ENCODE results near the gene PPM1M. TPM values are rescaled to one million over a fixed set of nuclear protein-coding genes. Genes with fewer than 3 reads are reported as not detected.

Gene PPM1M
- total RNA-seq, 1 experiment from 2014 or later = 8.5 TPM

DNA sequence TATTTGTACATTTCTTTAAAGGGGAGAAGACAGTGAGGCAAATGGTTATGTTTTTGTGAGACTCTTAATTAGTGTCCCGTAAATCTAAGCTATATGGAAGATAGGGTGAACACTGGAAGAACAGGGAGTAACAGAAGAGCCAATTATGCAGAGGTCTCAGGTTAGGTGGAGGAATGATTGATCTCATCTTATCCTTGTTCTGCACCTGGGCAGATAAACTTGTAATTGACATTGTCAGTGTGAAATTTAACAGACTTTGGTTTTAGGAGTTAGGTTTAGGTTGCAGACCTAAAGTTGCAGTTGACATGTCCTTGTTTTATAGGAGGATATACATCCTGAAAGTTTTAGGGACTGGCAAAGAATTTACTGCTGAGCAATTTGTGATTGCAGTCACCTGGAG, 3.5 kb upstream of the PPM1M start:
- no peaks in the 10 kb centered on the region for H3K27me3 ChIP-seq (ENCODE audit: low read length)
- H3K4me1 ChIP-seq (ENCODE audit: insufficient read depth, low read length) = peaks cover 54% of the 10 kb centered on the region
- H3K9ac ChIP-seq (ENCODE audit: low read length) = no peak overlapping the region
- ChIA-PET POLR2A (ENCODE audit: unreplicated experiment) (no interaction called here), CTCF (interaction anchor here (0.6 kb wide), 1 partner anchor 19 kb away, joined by 3 read pairs; no protein-coding TSS in a partner anchor)
- H3K9me3 ChIP-seq (ENCODE audit: low read length) = no peaks in the 10 kb centered on the region
- no peak overlapping the region for H3K4me3 ChIP-seq (ENCODE audit: low read length)
- no TSS peak for BruUV-seq (replicated peaks)
- no peaks in the 10 kb centered on the region for H3F3A ChIP-seq (ENCODE audit: low read length, unreplicated experiment)
- no peak overlapping the region for H3K27ac ChIP-seq (ENCODE audit: low read length)
- no peaks in the 10 kb centered on the region for H3K36me3 ChIP-seq (ENCODE audit: low read depth, low read length)
- no peak overlapping the region for H2AFZ ChIP-seq (ENCODE audit: low read length)
- H3K79me2 ChIP-seq (ENCODE audit: low read length) = peaks cover 24% of the 10 kb centered on the region
- no peak for TF ChIP-seq EZH2 (IDR thresholded peaks at IDR 0.05; ENCODE audit: low read length, unreplicated experiment)
- TF ChIP-seq EZH2phosphoT487 (IDR thresholded peaks at IDR 0.05; ENCODE audit: borderline replicate concordance, low read length) = no peak
- TF ChIP-seq, protein P1, sequence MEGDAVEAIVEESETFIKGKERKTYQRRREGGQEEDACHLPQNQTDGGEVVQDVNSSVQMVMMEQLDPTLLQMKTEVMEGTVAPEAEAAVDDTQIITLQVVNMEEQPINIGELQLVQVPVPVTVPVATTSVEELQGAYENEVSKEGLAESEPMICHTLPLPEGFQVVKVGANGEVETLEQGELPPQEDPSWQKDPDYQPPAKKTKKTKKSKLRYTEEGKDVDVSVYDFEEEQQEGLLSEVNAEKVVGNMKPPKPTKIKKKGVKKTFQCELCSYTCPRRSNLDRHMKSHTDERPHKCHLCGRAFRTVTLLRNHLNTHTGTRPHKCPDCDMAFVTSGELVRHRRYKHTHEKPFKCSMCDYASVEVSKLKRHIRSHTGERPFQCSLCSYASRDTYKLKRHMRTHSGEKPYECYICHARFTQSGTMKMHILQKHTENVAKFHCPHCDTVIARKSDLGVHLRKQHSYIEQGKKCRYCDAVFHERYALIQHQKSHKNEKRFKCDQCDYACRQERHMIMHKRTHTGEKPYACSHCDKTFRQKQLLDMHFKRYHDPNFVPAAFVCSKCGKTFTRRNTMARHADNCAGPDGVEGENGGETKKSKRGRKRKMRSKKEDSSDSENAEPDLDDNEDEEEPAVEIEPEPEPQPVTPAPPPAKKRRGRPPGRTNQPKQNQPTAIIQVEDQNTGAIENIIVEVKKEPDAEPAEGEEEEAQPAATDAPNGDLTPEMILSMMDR (conservative IDR thresholded peaks at IDR 0.05; ENCODE audit: low read depth, low read length) = no peak
- H3K9me2 ChIP-seq (replicated peaks; ENCODE audit: low read length) = no peaks in the 10 kb centered on the region
- intact Hi-C loops (cut with micrococcal nuclease) = no loop called here
- H4K20me1 ChIP-seq (ENCODE audit: low read length) = no peaks in the 10 kb centered on the region
- H3K4me2 ChIP-seq (ENCODE audit: low read length) = no peak overlapping the region
- ATAC-seq (no peak), DNase-seq (no peak)

DNA sequence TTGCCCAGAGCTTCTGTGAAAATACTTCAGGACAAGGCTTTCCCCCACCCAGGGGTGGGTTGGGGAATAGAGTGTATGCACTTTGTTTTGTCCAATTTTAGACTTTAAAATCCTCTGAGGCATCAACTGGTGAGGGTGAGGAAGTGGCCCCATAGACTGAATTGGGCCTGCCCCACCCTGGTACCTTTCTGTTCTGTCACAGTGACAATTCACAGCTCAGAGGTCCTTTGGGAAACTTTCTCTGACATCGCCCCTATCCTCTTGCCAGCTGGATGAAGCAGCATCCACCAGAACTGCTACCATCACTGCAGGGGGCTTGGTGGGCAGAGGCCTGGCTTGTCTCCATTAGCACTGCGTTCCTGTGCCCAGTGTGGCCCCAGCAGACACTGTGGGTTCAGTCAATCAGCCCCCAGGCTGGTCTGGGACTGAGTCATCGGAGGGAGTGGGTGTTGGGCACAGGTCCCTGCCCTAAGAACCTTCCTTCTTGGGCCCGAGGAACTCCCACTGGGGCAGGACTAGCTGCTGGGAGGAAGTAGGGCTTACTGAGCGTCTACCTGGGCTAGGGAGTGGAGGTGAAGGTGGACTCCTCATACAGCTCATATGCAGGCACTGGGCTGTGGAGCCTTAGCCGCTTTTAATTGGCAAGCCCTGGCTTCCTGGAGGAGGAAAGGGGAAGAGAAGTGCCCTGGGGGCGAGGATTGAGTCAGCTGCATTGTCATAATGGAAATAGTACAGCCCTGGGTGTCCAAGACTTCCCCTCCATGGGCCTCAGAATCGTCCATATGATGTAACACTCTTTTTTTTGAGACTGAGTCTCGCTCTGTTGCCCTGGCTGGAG, 1.5 kb upstream of the PPM1M start:
- no peaks in the 10 kb centered on the region; the same call in 1 of the 2 replicates for H3K36me3 ChIP-seq (ENCODE audit: low read depth, low read length)
- no peak overlapping the region for H3K4me3 ChIP-seq (ENCODE audit: low read length)
- H3K27ac ChIP-seq (ENCODE audit: low read length) = peak overlapping the region; percentile 33
- peaks cover 41% of the 10 kb centered on the region for H3K4me1 ChIP-seq (ENCODE audit: insufficient read depth, low read length)
- H4K20me1 ChIP-seq (ENCODE audit: low read length) = no peaks in the 10 kb centered on the region
- BruUV-seq (replicated peaks) = no TSS peak
- peak; percentile 87 for DNase-seq
- H3K4me2 ChIP-seq (ENCODE audit: low read length) = peak overlapping the region; percentile 87
- H3K9ac ChIP-seq (ENCODE audit: low read length) = no peak overlapping the region
- TF ChIP-seq EZH2phosphoT487 (IDR thresholded peaks at IDR 0.05; ENCODE audit: borderline replicate concordance, low read length) = no peak
- no peak for TF ChIP-seq EZH2 (IDR thresholded peaks at IDR 0.05; ENCODE audit: low read length, unreplicated experiment)
- TF ChIP-seq, protein P1 (conservative IDR thresholded peaks at IDR 0.05; ENCODE audit: low read depth, low read length) = no peak
- peaks cover 9% of the 10 kb centered on the region for H3K79me2 ChIP-seq (ENCODE audit: low read length)
- H3K9me3 ChIP-seq (ENCODE audit: low read length) = no peaks in the 10 kb centered on the region
- peak; percentile 42 for ATAC-seq
- no peaks in the 10 kb centered on the region for H3K9me2 ChIP-seq (replicated peaks; ENCODE audit: low read length)
- intact Hi-C loops (cut with micrococcal nuclease) = no loop called here
- ChIA-PET POLR2A (ENCODE audit: unreplicated experiment) (interaction anchor here (0.6 kb wide), 1 partner anchor 303 kb away, joined by 3 read pairs; no protein-coding TSS in a partner anchor), CTCF (no interaction called here)
- no peaks in the 10 kb centered on the region for H3K27me3 ChIP-seq (ENCODE audit: low read length)
- H3F3A ChIP-seq (ENCODE audit: low read length, unreplicated experiment) = no peaks in the 10 kb centered on the region
- no peak overlapping the region; the same call in 1 of the 2 replicates for H2AFZ ChIP-seq (ENCODE audit: low read length)

DNA sequence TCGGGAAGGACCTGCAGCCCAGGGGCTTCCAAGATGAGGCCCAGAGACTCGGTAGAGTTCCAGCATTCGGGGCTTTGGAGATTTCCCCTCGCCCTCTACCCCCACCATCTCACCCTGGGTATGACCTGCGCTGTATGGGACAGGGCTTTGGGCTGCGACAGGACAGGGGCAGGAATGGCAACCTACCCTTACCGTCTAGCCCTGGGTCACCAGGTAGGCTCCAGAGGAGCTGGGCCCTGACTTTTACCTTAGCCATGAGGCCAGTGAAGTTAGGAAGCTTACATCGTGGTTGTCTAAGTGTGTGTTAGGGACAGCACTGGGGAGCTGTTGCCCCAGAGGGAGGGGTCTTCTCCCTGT, 683 bp downstream of the PPM1M start:
- peak; percentile 2 for ATAC-seq

More for the DNA sequence above, 683 bp downstream of the PPM1M start:
- peak overlapping the region; percentile 86 for H2AFZ ChIP-seq (ENCODE audit: low read length)
- H3K36me3 ChIP-seq (ENCODE audit: low read depth, low read length) = peaks cover 2% of the 10 kb centered on the region; the same call in 1 of the 2 replicates
- H3K27me3 ChIP-seq (ENCODE audit: low read length) = no peaks in the 10 kb centered on the region
- peaks cover 4% of the 10 kb centered on the region for H3F3A ChIP-seq (ENCODE audit: low read length, unreplicated experiment)
- no peaks in the 10 kb centered on the region for H4K20me1 ChIP-seq (ENCODE audit: low read length)
- H3K79me2 ChIP-seq (ENCODE audit: low read length) = no peaks in the 10 kb centered on the region
- no peaks in the 10 kb centered on the region for H3K9me2 ChIP-seq (replicated peaks; ENCODE audit: low read length)
- TF ChIP-seq, protein P1 (conservative IDR thresholded peaks at IDR 0.05; ENCODE audit: low read depth, low read length) = no peak
- intact Hi-C loops (cut with micrococcal nuclease) = no loop called here
- TSS peak; percentile 18 for BruUV-seq (replicated peaks)
- H3K27ac ChIP-seq (ENCODE audit: low read length) = no peak overlapping the region
- peak overlapping the region; percentile 76 for H3K4me3 ChIP-seq (ENCODE audit: low read length)
- ChIA-PET CTCF (interaction anchor here (0.6 to 1.0 kb wide), 4 partner anchors 32 to 239 kb away, joined by 3 to 4 read pairs (median 4); partner anchors contain the start of gene WDR82), POLR2A (ENCODE audit: unreplicated experiment) (interaction anchor here (0.6 to 1.0 kb wide), 3 partner anchors 30 to 303 kb away, joined by 3 to 14 read pairs (median 4); partner anchors contain the start of gene POC1A)
- peak overlapping the region; percentile 88 for H3K4me2 ChIP-seq (ENCODE audit: low read length)
- H3K9ac ChIP-seq (ENCODE audit: low read length) = peak overlapping the region; percentile 43
- no peaks in the 10 kb centered on the region for H3K9me3 ChIP-seq (ENCODE audit: low read length)
- no peak for DNase-seq
- H3K4me1 ChIP-seq (ENCODE audit: insufficient read depth, low read length) = peaks cover 31% of the 10 kb centered on the region
